ENCODE data around the gene HUS1B.
"Not testable (repeated sequence)": the region's sequence is repeated elsewhere in the genome, so short reads cannot be mapped to it uniquely, and the experiment has no call there.

HUS1B gene

GRCh38 chr6:678520-678919 lies 21.6 kb upstream of the HUS1B start:
- no peak for DNase-seq (ENCODE audit: low spot score)

GRCh38 chr6:677919-678318 lies 21.0 kb upstream of the HUS1B start:
- no peak for DNase-seq (ENCODE audit: low spot score)

GRCh38 chr6:674956-675355 lies 18.1 kb upstream of the HUS1B start:
- DNase-seq (ENCODE audit: low spot score) = no peak

- no peak for DNase-seq (ENCODE audit: low spot score)
These were observed 17.5 kb upstream of the HUS1B start for GRCh38 chr6:674406-674805.

- DNase-seq (ENCODE audit: low spot score) = no peak
These were observed 10.5 kb upstream of the HUS1B start for GRCh38 chr6:667253-667927.

GRCh38 chr6:665403-666267 lies 8.7 kb upstream of the HUS1B start:
- DNase-seq (ENCODE audit: low spot score) = no peak

- DNase-seq (ENCODE audit: low spot score) = not testable (repeated sequence)
These were observed 6.9 kb upstream of the HUS1B start for GRCh38 chr6:663788-664187.

- DNase-seq (ENCODE audit: low spot score) = no peak
These were observed 3.0 kb upstream of the HUS1B start for GRCh38 chr6:659716-660581.

- DNase-seq (ENCODE audit: low spot score) = no peak
These were observed 1.3 kb upstream of the HUS1B start for GRCh38 chr6:658244-658643.

GRCh38 chr6:657743-658142 lies 843 bp upstream of the HUS1B start:
- no peak for DNase-seq (ENCODE audit: low spot score)

- DNase-seq (ENCODE audit: low spot score) = no peak
These were observed 2.8 kb downstream of the HUS1B start for GRCh38 chr6:654136-654535.

- no peak for DNase-seq (ENCODE audit: low spot score)
These were observed 4.0 kb downstream of the HUS1B start for GRCh38 chr6:652865-653264.

GRCh38 chr6:650098-650497 lies 6.8 kb downstream of the HUS1B start:
- no peak for DNase-seq (ENCODE audit: low spot score)

- DNase-seq (ENCODE audit: low spot score) = no peak
These were observed 14.1 kb downstream of the HUS1B start for GRCh38 chr6:642805-643204.

GRCh38 chr6:641225-641985 lies 15.5 kb downstream of the HUS1B start:
- DNase-seq (ENCODE audit: low spot score) = no peak

GRCh38 chr6:636488-636887 lies 20.4 kb downstream of the HUS1B start:
- DNase-seq (ENCODE audit: low spot score) = no peak

GRCh38 chr6:635233-635632 lies 21.7 kb downstream of the HUS1B start:
- DNase-seq (ENCODE audit: low spot score) = no peak

- DNase-seq (ENCODE audit: low spot score) = no peak
These were observed 23.3 kb downstream of the HUS1B start for GRCh38 chr6:633611-634010.

GRCh38 chr6:628766-629165 lies 28.1 kb downstream of the HUS1B start:
- no peak for DNase-seq (ENCODE audit: low spot score)

- no peak for DNase-seq (ENCODE audit: low spot score)
These were observed 30.7 kb downstream of the HUS1B start for GRCh38 chr6:626236-626635.

GRCh38 chr6:624979-625378 lies 31.9 kb downstream of the HUS1B start:
- DNase-seq (ENCODE audit: low spot score) = no peak

- DNase-seq (ENCODE audit: low spot score) = no peak
These were observed 34.4 kb downstream of the HUS1B start for GRCh38 chr6:622462-622861.

All from LoVo (cell line).